Neural progenitor cell (in vitro differentiated cells): ENCODE data around the gene TREML4.

Experiments
- CTCF ChIP-seq: fragments of 200-600 bp; sonication (generic); IDR thresholded peaks from 2 replicates; pipeline ENCODE4 v1.5.1; 2017; ENCODE audit warnings: antibody characterized with exemption, mild to moderate bottlenecking
- EZH2 ChIP-seq: fragments of 200-600 bp; sonication (generic); IDR thresholded peaks from 2 replicates; pipeline ENCODE4 v1.6.1; 2017; ENCODE audit warnings: antibody characterized with exemption, mild to moderate bottlenecking, moderate library complexity
- EZH2phosphoT487 ChIP-seq: fragments of 200-600 bp; sonication (generic); IDR thresholded peaks from 2 replicates; pipeline ENCODE4 v1.6.1; 2017; ENCODE audit warnings: antibody characterized with exemption

DNA sequence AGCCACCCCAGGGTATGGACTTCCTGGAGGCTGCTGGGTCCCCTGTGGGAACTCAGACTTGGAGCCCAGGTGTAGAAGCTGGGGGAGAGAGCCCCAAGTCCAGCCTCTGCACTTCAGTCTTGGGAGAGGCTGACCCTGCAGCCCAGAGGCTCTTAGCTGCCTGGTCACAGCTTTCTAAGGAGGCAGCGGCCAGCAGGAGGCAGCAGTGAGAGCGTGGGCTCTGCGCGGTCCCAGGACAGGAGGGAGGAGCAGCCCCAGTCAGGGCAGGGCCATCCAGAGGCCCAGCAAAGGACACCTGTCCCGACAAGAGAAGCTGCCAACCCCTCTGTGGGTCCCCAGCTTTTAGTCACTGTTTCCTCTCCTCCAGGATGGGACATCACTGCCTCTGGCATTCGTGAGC lies 36.6 kb upstream of the TREML4 start:
- peak; percentile 59 for TF ChIP-seq CTCF
- TF ChIP-seq EZH2phosphoT487: no peak
- no peak for TF ChIP-seq EZH2
